ENCODE results near the gene KCNQ1OT1.

The KCNQ1OT1 gene

DNA sequence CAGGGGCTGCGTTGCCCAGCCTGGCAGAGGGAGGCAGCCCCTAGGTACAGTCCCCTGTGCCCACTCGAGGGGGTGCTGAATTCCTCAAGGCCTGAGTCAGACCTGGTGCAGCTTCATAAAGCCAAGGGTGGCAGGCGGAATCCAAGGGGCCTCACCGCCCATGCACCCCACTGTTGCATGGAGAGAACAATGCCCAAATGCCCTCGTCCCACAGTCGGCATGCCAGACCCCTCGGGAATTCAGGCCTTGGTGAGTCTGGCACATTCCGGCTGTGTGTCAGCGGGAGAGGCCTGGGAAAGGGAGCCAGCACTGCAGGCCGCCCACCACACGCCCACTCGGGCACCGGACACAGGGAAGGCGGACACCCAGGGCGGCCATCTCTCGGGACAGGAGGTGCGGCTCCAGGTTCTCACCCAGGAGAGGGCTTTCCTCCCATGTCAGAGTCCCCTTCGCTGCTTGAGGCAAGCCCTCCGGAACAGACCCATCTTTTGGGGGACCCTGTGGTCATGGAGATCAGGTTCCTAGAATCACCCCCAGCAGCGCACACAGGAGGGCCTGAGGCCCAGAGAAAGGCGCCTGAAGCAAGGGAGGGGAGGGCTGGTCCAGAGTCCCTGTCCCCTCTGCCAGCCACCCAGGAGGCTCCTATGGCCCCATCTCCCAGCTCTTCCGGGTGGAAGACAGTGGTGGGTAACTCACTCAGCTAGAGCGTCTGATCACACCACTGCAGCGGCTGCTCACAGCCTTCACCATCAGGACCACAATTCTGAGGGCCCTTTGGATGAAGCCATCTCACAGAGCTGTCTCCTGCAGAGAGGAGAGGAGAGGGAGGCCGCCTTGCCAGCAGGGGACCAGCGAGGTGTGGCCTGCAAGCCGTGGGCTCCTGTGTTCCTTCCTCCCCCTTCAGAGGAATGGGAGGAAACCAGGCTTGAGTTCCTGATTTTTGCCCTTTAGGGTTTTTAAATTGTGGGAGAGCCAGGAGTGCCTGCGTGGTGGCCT is 31.6 kb upstream of the KCNQ1OT1 start:
- peaks cover 7% of the 10 kb centered on the region; the same call in 1 of the 2 replicates for H3K27me3 ChIP-seq (ENCODE audit: low read depth, low read length)
- TF ChIP-seq CTCF (IDR thresholded peaks at IDR 0.05; ENCODE audit: low read depth, low read length) (no peak), EZH2phosphoT487 (IDR thresholded peaks at IDR 0.05; ENCODE audit: low read depth) (no peak)
- no peak overlapping the region for H2AFZ ChIP-seq (ENCODE audit: low read depth, low read length)
- no peak overlapping the region for H3K4me2 ChIP-seq (ENCODE audit: low read length)
- H4K20me1 ChIP-seq (ENCODE audit: insufficient read depth, low read length): no peaks in the 10 kb centered on the region
- H3K36me3 ChIP-seq (replicated peaks; ENCODE audit: low read depth, low read length): no peaks in the 10 kb centered on the region
- H3K27ac ChIP-seq (ENCODE audit: low read length): no peak overlapping the region
- no peak overlapping the region for H3K9ac ChIP-seq (ENCODE audit: low read length)
- no peak overlapping the region for H3K4me3 ChIP-seq (ENCODE audit: low read length)
- H3K4me1 ChIP-seq (ENCODE audit: low read length): no peaks in the 10 kb centered on the region
- no peaks in the 10 kb centered on the region for H3K79me2 ChIP-seq (ENCODE audit: low read length)
- no peaks in the 10 kb centered on the region for H3K9me3 ChIP-seq (ENCODE audit: insufficient read depth, low read length)

DNA sequence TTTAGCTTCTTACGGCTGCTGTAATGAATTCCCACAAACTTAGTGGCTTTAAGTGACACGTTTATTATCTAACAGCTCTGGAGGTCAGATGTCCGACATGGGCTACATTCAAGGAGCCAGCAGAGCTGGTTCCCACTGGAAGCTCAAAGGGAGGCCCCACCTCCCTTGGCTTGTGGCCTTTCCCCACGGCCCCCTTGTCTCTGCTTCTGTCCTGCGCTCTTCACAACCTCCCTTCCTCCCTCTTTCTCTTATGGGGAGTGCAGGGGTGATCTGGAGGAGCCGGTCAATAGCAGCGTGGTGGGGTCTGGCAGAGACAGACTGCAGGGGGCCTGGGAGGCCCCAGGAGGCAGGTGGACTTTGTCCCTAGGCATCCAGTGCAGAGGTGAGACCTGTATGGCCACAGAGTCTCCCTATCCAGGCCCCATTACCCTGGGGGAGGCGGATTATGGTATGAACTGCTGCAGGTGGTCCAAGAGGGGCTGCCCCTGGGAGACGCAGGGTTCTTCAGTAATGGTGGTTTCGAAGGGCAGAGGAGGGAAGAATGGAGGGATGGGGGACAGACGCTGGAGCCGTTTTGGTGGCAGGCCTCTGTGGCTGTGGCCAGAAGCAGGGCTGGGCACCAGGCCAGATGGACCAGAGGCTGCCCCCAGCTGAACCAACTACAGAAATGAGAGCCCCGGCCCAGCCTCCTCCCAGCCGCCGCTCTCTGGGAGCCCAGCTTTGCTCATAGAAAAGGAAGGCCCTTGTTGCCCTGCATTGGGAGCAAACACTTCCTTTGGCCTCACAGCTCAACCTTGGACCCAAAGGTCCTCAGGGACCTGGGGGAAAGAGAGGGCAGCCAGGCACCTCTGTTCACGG is 30.7 kb upstream of the KCNQ1OT1 start:
- Histone ChIP-seq H3K4me1 (ENCODE audit: low read length) (no peaks in the 10 kb centered on the region), H3K4me3 (ENCODE audit: low read length) (no peak overlapping the region), H3K27ac (ENCODE audit: low read length) (no peak overlapping the region), H3K79me2 (ENCODE audit: low read length) (no peaks in the 10 kb centered on the region), H3K4me2 (ENCODE audit: low read length) (no peak overlapping the region), H3K9me3 (ENCODE audit: insufficient read depth, low read length) (no peaks in the 10 kb centered on the region), H3K9ac (ENCODE audit: low read length) (no peak overlapping the region), H2AFZ (ENCODE audit: low read depth, low read length) (no peak overlapping the region), H3K36me3 (replicated peaks; ENCODE audit: low read depth, low read length) (no peaks in the 10 kb centered on the region), H3K27me3 (ENCODE audit: low read depth, low read length) (peaks cover 7% of the 10 kb centered on the region; the same call in 1 of the 2 replicates), H4K20me1 (ENCODE audit: insufficient read depth, low read length) (no peaks in the 10 kb centered on the region)
- TF ChIP-seq EZH2phosphoT487 (IDR thresholded peaks at IDR 0.05; ENCODE audit: low read depth) (no peak), CTCF (IDR thresholded peaks at IDR 0.05; ENCODE audit: low read depth, low read length) (no peak)

DNA sequence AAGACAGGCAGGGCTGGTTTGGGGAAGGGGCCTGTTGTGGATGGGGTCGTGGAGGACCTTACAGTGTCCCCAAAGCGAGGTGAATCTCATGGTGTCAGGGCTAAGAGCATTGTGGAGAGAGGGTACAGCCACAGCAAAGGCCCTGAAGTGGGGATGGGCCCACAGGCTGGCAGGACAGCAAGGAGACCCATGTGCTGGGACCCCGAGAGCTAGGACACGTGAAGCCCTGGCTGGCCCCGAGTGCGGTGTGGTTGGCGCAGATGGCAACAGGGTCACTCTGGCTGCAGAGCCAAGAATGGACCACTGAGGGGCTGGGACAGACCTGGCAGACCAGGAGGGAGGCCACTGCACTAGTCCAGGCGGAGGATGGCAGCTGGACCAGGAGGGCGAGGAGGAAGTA is 30.0 kb upstream of the KCNQ1OT1 start:
- H2AFZ ChIP-seq (ENCODE audit: low read depth, low read length): no peak overlapping the region
- H3K4me3 ChIP-seq (ENCODE audit: low read length): no peak overlapping the region
- no peaks in the 10 kb centered on the region for H3K9me3 ChIP-seq (ENCODE audit: insufficient read depth, low read length)
- H3K9ac ChIP-seq (ENCODE audit: low read length): no peak overlapping the region
- no peaks in the 10 kb centered on the region for H3K4me1 ChIP-seq (ENCODE audit: low read length)
- H3K27me3 ChIP-seq (ENCODE audit: low read depth, low read length): peaks cover 7% of the 10 kb centered on the region; the same call in 1 of the 2 replicates
- no peak overlapping the region for H3K27ac ChIP-seq (ENCODE audit: low read length)
- no peak overlapping the region for H3K4me2 ChIP-seq (ENCODE audit: low read length)
- TF ChIP-seq EZH2phosphoT487 (IDR thresholded peaks at IDR 0.05; ENCODE audit: low read depth) (no peak), CTCF (IDR thresholded peaks at IDR 0.05; ENCODE audit: low read depth, low read length) (no peak)
- no peaks in the 10 kb centered on the region for H4K20me1 ChIP-seq (ENCODE audit: insufficient read depth, low read length)
- H3K79me2 ChIP-seq (ENCODE audit: low read length): no peaks in the 10 kb centered on the region
- H3K36me3 ChIP-seq (replicated peaks; ENCODE audit: low read depth, low read length): no peaks in the 10 kb centered on the region

All from OCI-LY3 (cell line).